GM06990 (cell line): Measurements from ENCODE around the gene BBS1.

Source experiments
- DNase-seq: peaks from one replicate; pipeline ENCODE4 v3.0.0-alpha.2; 2011; ENCODE audit not compliant: insufficient read length; ENCODE audit errors: extremely low read depth
- H3K27me3 ChIP-seq: replicated peaks from 2 replicates; pipeline ENCODE4 v1.6.0; 2011; ENCODE audit warnings: low read length; ENCODE audit not compliant: control insufficient read depth, insufficient read depth
- H3K36me3 ChIP-seq: 2 replicates; pipeline ENCODE4 v1.5.1; 2011; ENCODE audit warnings: low read length; ENCODE audit not compliant: control insufficient read depth, insufficient read depth
- H3K4me3 ChIP-seq: replicated peaks from 2 replicates; pipeline ENCODE4 v1.5.1; 2011; ENCODE audit warnings: low read depth, mild to moderate bottlenecking, control low read depth, low read length
- CTCF ChIP-seq: IDR thresholded peaks from 2 replicates; pipeline ENCODE4 v1.5.1; 2011; ENCODE audit warnings: low read length, control low read depth, mild to moderate bottlenecking, inconsistent platforms; ENCODE audit not compliant: insufficient read depth, poor library complexity, severe bottlenecking

BBS1 gene

GRCh38 chr11:66568124-66568916 is 57.9 kb downstream of the BBS1 start, which contains the start of gene CTSF:
TSS of gene CTSF (minus strand) at chr11:66568606. CDS start at chr11:66568486, 120 bp downstream.
- H3K27me3 ChIP-seq, result peaks cover 5% of the 10 kb centered on the region
- H3K36me3 ChIP-seq, result no peaks in the 10 kb centered on the region
- TF ChIP-seq CTCF, result no peak
- peak; percentile 64 for DNase-seq
- peak within 1 kb of the TSS; percentile 34 for H3K4me3 ChIP-seq

- no peak for DNase-seq
- TF ChIP-seq CTCF, result no peak
Measured at GRCh38 chr11:66569076-66569475, 58.6 kb downstream of the BBS1 start.

GRCh38 chr11:66570079-66570849 is 59.8 kb downstream of the BBS1 start:
- no peak for DNase-seq
- Histone ChIP-seq H3K27me3 (peaks cover 5% of the 10 kb centered on the region), H3K4me3 (no peak overlapping the region), H3K36me3 (no peaks in the 10 kb centered on the region)
- no peak for TF ChIP-seq CTCF

More at GRCh38 chr11:66569076-66569475, 58.6 kb downstream of the BBS1 start:
- no peak overlapping the region for H3K4me3 ChIP-seq
- no peaks in the 10 kb centered on the region for H3K36me3 ChIP-seq
- peaks cover 5% of the 10 kb centered on the region for H3K27me3 ChIP-seq

GRCh38 chr11:66570850-66571180 is 60.4 kb downstream of the BBS1 start:
- no peak for DNase-seq
- Histone ChIP-seq H3K36me3 (no peaks in the 10 kb centered on the region), H3K4me3 (no peak overlapping the region), H3K27me3 (peaks cover 5% of the 10 kb centered on the region)
- TF ChIP-seq CTCF, result no peak

- peak; percentile 60 for DNase-seq
- TF ChIP-seq CTCF, result peak; percentile 80
- Histone ChIP-seq H3K4me3 (no peak overlapping the region), H3K36me3 (no peaks in the 10 kb centered on the region), H3K27me3 (no peaks in the 10 kb centered on the region)
Measured at GRCh38 chr11:66579017-66579606, 68.7 kb downstream of the BBS1 start.
